Omental fat pad (tissue), 4 donors: ENCODE measurements around the gene ZDHHC17. TPM values are rescaled to one million over a fixed set of nuclear protein-coding genes. Genes with fewer than 3 reads are reported as not detected.

Experiments used
- ATAC-seq: fragments of 150-250 bp; one replicate; pipeline ENCODE4 v1.9.1; 2016; ENCODE audit warnings: mild to moderate bottlenecking, moderate library complexity; ENCODE audit not compliant: low FRiP score
- DNase-seq: peaks from one replicate; pipeline ENCODE4 v3.0.0-alpha.2; 2019; ENCODE audit warnings: low spot score
- total RNA-seq, 4 donors: library from RNA; depleted of rRNA; stranded (reverse); fragments of >200 nt; gene quantifications; one replicate each; pipeline ENCODE4 v1.1.0, GENCODE V29; 2016
- TF ChIP-seq, protein P1 (sequence below), 3 donors: fragments of 450-650 bp; IDR thresholded peaks; one replicate each; pipeline ENCODE4 v1.5.1; 2016 to 2017; ENCODE audit warnings: antibody characterized with exemption in 3 of 3, mild to moderate bottlenecking in 3 of 3, moderate library complexity in 2 of 3

The ZDHHC17 gene
- total RNA-seq, 4 donors from 2014 or later: 27.7 to 69.0 (median 34.7) TPM

DNA sequence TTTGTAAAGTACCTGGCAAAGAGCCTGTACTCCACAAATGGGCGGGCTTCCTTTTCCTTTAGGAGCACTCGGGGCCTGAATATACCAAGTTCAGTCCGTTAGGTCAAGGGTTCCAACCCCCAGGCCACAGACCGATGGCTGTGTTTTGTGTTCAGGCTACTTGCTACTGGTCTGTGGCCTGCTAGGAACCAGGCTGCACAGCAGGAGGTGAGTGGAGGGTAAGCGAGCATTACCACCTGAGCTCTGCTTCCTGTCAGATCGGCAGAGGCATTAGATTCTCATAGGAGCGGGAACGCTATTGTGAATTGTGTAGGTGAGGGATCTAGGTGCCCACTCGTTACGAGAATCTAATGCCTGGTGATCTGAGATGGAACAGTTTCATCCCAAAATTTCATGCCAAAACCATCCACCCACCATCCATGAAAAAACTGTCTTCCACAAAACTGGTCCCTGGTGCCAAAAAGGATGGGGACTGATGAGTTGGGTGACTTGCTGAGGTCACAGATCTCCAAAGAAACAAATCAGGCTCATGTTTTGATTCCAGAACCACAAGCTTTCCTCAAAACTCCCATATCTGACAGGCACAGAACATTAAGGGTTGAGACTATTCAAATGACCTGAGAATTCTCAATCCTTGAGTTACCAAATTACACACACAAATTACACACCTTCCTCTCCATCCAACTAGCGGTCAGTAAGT is 110.7 kb downstream of the ZDHHC17 start:
- ATAC-seq (no peak), DNase-seq (no peak)
- TF ChIP-seq, protein P1, sequence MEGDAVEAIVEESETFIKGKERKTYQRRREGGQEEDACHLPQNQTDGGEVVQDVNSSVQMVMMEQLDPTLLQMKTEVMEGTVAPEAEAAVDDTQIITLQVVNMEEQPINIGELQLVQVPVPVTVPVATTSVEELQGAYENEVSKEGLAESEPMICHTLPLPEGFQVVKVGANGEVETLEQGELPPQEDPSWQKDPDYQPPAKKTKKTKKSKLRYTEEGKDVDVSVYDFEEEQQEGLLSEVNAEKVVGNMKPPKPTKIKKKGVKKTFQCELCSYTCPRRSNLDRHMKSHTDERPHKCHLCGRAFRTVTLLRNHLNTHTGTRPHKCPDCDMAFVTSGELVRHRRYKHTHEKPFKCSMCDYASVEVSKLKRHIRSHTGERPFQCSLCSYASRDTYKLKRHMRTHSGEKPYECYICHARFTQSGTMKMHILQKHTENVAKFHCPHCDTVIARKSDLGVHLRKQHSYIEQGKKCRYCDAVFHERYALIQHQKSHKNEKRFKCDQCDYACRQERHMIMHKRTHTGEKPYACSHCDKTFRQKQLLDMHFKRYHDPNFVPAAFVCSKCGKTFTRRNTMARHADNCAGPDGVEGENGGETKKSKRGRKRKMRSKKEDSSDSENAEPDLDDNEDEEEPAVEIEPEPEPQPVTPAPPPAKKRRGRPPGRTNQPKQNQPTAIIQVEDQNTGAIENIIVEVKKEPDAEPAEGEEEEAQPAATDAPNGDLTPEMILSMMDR (IDR thresholded peaks at IDR 0.05): no peak

DNA sequence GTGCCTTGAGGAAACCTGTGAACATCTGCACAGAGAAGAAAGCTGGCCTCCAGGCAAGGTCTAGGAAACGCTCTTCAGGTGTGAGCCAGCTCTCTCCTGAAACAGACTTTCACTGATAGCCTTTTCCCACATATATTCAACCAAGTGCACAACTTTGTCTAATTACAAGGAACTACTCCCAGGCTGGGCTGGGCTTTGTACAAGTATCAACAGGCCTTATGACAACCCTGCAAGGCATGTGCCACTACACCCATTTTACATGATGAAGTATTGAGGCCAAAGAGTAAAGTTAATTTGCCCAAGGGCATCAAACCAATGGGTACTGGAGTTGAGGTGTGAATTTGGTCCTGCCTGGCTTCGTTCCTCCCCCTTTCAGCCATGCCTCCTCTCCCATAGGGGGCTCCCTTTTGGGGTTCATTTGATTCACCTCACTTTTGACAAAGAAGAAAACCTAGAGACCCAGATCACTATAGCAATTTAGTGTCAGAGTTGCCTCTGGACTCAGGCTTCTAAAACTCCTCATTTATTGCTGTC is 112.8 kb downstream of the ZDHHC17 start:
- ATAC-seq (no peak), DNase-seq (no peak)
- TF ChIP-seq, protein P1 (IDR thresholded peaks at IDR 0.05): no peak

GRCh38 chr12:76878099-76878898 is 114.4 kb downstream of the ZDHHC17 start:
- TF ChIP-seq, protein P1 (IDR thresholded peaks at IDR 0.05): no peak
- DNase-seq: no peak
- peak; percentile 26 for ATAC-seq

GRCh38 chr12:76878899-76879709 is 115.2 kb downstream of the ZDHHC17 start, which contains the start of gene CSRP2:
Gene CSRP2, minus strand, starts transcription at chr12:76879019. Its CDS starts 12,759 bp downstream, at chr12:76866260.
- TF ChIP-seq, protein P1 (IDR thresholded peaks at IDR 0.05): no peak
- DNase-seq (peak; percentile 73), ATAC-seq (peak; percentile 92)

DNA sequence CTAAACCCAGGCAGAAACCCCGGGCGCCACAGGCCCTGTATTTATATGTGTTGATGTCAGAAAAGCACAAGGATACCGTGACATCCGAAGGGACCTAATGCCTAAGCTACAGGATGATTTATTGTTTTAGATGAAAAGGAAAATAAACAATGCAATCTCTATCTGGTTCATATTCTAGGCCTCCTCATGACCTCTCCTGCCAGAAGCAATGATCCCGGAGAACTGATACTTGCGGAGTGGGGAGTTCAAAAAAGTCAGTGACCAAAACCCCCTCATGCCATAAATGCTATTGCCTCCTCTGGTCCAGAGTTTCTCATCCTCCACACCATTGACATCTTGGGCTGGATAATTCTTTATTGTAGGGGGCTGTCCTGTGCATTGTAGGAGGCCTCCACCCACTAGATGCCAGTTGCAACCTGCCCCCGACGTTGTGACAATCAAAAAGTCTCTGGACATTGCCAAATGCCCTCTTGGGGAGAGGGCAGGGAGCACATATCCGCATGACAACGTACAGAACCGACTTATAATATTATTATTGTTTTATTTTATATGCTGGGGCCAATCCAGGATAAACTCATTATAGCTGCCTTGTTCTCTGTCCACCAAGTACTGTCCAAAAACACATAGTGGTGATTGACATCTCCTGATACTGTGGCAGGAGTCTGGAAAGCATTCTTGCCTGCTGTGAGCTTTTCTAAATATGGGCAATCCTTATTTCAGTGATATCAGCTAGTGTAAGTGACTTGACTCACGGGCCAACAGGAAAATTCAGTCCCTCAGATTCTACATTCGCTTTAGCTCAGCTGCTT is 116.0 kb downstream of the ZDHHC17 start:
- no peak for DNase-seq
- TF ChIP-seq, protein P1 (IDR thresholded peaks at IDR 0.05): no peak
- no peak for ATAC-seq

GRCh38 chr12:76880519-76881023 is 116.7 kb downstream of the ZDHHC17 start:
- DNase-seq (no peak), ATAC-seq (no peak)
- TF ChIP-seq, protein P1 (IDR thresholded peaks at IDR 0.05): no peak
